ENCODE results near the gene GUCY2C.

Gene GUCY2C

DNA sequence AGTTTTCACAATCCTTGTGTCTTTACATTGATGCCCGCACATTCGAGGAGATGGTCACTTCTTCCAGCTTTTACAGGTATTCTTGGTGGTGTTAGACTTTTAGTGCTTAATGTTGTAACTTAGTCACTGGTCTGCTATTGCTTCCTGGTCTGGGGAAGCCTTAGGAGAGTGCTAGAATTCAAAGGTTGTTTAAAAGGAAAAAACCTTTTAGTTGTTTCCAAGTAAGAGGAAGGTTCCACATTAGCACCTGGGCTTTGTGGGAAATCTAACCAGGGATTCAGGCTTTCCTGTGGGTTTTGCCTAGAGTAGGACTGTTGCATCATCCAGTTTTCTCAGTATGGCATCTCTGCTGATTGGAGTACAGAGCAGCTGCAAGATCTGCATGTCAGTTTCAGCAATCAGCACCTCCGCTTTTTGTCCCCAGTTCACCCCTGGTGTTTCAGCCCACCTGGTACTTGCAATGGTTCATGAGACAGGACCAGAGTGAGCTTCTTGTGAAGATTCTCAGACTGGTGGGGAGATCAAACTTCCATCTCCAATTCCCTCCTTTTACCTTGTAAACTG is 84.7 kb downstream of the GUCY2C start:
- Histone ChIP-seq H3K4me2 (ENCODE audit: low read length) (0 out of 2 replicates have a peak overlapping the region, but pooled peaks have one; percentile 18), H3K9me3 (ENCODE audit: low read length) (peaks cover 4% of the 10 kb centered on the region; the same call in 1 of the 2 replicates), H3K79me2 (ENCODE audit: insufficient read depth, low read length) (no peaks in the 10 kb centered on the region), H3K9me2 (ENCODE audit: low read depth, low read length) (no peaks in the 10 kb centered on the region), H3K27me3 (ENCODE audit: insufficient read depth, low read length) (no peaks in the 10 kb centered on the region), H3K36me3 (ENCODE audit: insufficient read depth, low read length) (no peaks in the 10 kb centered on the region), H3F3A (ENCODE audit: insufficient read depth, low read length) (peaks cover 7% of the 10 kb centered on the region), H3K4me3 (ENCODE audit: low read depth, low read length, poor library complexity, severe bottlenecking) (no peak overlapping the region), H3K9ac (ENCODE audit: low read length) (peak overlapping the region; percentile 42), H3K27ac (ENCODE audit: low read depth, low read length, poor library complexity, severe bottlenecking) (peak overlapping the region; percentile 98), H3K4me1 (ENCODE audit: insufficient read depth, low read length, severe bottlenecking) (peaks cover 40% of the 10 kb centered on the region), H4K20me1 (ENCODE audit: insufficient read depth, low read length) (no peaks in the 10 kb centered on the region), H2AFZ (ENCODE audit: low read length) (no peak overlapping the region)
- no peak for TF ChIP-seq EZH2 (IDR thresholded peaks at IDR 0.05; ENCODE audit: borderline replicate concordance, low read length)
- TF ChIP-seq, protein P1, sequence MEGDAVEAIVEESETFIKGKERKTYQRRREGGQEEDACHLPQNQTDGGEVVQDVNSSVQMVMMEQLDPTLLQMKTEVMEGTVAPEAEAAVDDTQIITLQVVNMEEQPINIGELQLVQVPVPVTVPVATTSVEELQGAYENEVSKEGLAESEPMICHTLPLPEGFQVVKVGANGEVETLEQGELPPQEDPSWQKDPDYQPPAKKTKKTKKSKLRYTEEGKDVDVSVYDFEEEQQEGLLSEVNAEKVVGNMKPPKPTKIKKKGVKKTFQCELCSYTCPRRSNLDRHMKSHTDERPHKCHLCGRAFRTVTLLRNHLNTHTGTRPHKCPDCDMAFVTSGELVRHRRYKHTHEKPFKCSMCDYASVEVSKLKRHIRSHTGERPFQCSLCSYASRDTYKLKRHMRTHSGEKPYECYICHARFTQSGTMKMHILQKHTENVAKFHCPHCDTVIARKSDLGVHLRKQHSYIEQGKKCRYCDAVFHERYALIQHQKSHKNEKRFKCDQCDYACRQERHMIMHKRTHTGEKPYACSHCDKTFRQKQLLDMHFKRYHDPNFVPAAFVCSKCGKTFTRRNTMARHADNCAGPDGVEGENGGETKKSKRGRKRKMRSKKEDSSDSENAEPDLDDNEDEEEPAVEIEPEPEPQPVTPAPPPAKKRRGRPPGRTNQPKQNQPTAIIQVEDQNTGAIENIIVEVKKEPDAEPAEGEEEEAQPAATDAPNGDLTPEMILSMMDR (IDR thresholded peaks at IDR 0.05; ENCODE audit: low read length): no peak

DNA sequence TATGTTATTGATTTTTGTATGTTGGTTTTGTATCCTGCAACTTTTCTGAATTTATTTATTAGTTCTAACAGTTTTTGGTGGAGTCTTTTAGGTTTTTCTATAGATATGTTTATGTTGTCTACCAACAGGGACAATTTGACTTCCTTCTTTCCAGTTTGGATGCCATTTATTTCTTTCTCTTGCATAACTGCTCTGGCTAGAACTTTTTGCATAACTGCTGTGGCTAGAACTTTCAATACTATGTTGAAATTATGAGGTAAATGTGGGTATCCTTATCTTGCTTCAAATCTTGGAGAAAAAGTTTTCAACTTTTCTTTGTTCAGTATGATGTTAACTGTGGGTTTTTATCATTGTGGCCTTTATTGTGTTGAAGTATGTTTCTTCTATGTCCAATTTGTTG is 88.8 kb downstream of the GUCY2C start:
- H3K4me1 ChIP-seq (ENCODE audit: insufficient read depth, low read length, severe bottlenecking): peaks cover 12% of the 10 kb centered on the region
- no peak overlapping the region for H3K9ac ChIP-seq (ENCODE audit: low read length)
- H4K20me1 ChIP-seq (ENCODE audit: insufficient read depth, low read length): no peaks in the 10 kb centered on the region
- no peak overlapping the region for H3K27ac ChIP-seq (ENCODE audit: low read depth, low read length, poor library complexity, severe bottlenecking)
- H3K4me3 ChIP-seq (ENCODE audit: low read depth, low read length, poor library complexity, severe bottlenecking): no peak overlapping the region
- H3K4me2 ChIP-seq (ENCODE audit: low read length): no peak overlapping the region
- no peak overlapping the region for H2AFZ ChIP-seq (ENCODE audit: low read length)
- no peaks in the 10 kb centered on the region for H3F3A ChIP-seq (ENCODE audit: insufficient read depth, low read length)
- H3K36me3 ChIP-seq (ENCODE audit: insufficient read depth, low read length): no peaks in the 10 kb centered on the region
- H3K9me3 ChIP-seq (ENCODE audit: low read length): peaks cover 20% of the 10 kb centered on the region
- no peaks in the 10 kb centered on the region for H3K9me2 ChIP-seq (ENCODE audit: low read depth, low read length)
- TF ChIP-seq EZH2 (IDR thresholded peaks at IDR 0.05; ENCODE audit: borderline replicate concordance, low read length): no peak
- TF ChIP-seq, protein P1 (IDR thresholded peaks at IDR 0.05; ENCODE audit: low read length): no peak
- H3K27me3 ChIP-seq (ENCODE audit: insufficient read depth, low read length): no peaks in the 10 kb centered on the region
- H3K79me2 ChIP-seq (ENCODE audit: insufficient read depth, low read length): no peaks in the 10 kb centered on the region

DNA sequence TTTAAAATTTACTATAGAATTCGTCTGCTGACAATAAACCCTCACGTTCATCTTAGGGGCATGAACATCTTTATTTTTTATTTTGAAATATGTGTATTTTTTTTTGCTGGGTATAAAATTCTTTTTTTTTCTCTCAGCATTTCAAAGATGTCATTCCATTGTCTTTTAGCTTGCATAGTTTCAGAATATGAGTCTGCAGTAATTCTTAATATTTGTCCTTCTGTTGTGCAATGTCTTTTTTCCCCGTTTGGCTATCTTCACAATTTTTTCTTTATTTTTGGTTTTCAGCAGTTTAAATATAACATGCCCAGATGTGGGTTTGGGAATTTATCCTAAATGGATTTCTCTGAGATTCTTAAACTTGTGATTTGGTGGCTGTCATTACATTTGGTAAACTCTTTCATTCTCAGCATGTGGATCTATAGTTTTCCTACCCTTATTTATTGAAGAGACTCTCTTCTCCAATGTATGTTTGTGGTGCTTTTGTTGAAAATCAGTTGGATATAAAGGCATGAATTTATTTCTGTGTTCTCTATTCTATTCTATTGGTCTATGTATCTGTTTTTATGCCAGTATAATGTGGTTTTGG is 90.9 kb downstream of the GUCY2C start:
- no peaks in the 10 kb centered on the region for H3K9me2 ChIP-seq (ENCODE audit: low read depth, low read length)
- no peaks in the 10 kb centered on the region for H3K4me1 ChIP-seq (ENCODE audit: insufficient read depth, low read length, severe bottlenecking)
- no peaks in the 10 kb centered on the region for H3F3A ChIP-seq (ENCODE audit: insufficient read depth, low read length)
- H3K9ac ChIP-seq (ENCODE audit: low read length): no peak overlapping the region
- no peaks in the 10 kb centered on the region for H3K79me2 ChIP-seq (ENCODE audit: insufficient read depth, low read length)
- H3K36me3 ChIP-seq (ENCODE audit: insufficient read depth, low read length): no peaks in the 10 kb centered on the region
- H3K4me2 ChIP-seq (ENCODE audit: low read length): no peak overlapping the region
- no peak for TF ChIP-seq EZH2 (IDR thresholded peaks at IDR 0.05; ENCODE audit: borderline replicate concordance, low read length)
- TF ChIP-seq, protein P1 (IDR thresholded peaks at IDR 0.05; ENCODE audit: low read length): no peak
- H4K20me1 ChIP-seq (ENCODE audit: insufficient read depth, low read length): no peaks in the 10 kb centered on the region
- peaks cover 23% of the 10 kb centered on the region for H3K9me3 ChIP-seq (ENCODE audit: low read length)
- no peak overlapping the region for H3K27ac ChIP-seq (ENCODE audit: low read depth, low read length, poor library complexity, severe bottlenecking)
- no peaks in the 10 kb centered on the region for H3K27me3 ChIP-seq (ENCODE audit: insufficient read depth, low read length)
- H3K4me3 ChIP-seq (ENCODE audit: low read depth, low read length, poor library complexity, severe bottlenecking): no peak overlapping the region
- H2AFZ ChIP-seq (ENCODE audit: low read length): no peak overlapping the region
